Activated T-cell treated with anti-CD3 and anti-CD28 coated beads for 1 hour (primary cell): Measurements from ENCODE around the gene ZNF334.
A peak's percentile ranks its signal among the peaks of the same experiment; 100 is the strongest.

Source experiments
- DNase-seq: peaks from one replicate; pipeline ENCODE4 v3.0.0-alpha.2; 2020; ENCODE audit warnings: low read depth

The ZNF334 gene

GRCh38 chr20:46545827-46546138 lies 32.4 kb upstream of the ZNF334 start:
- no peak for DNase-seq

GRCh38 chr20:46545077-46545826 lies 31.9 kb upstream of the ZNF334 start:
- no peak for DNase-seq

GRCh38 chr20:46544576-46544975 lies 31.2 kb upstream of the ZNF334 start:
- no peak for DNase-seq

- no peak for DNase-seq
These were observed 30.6 kb upstream of the ZNF334 start for GRCh38 chr20:46543959-46544358.

GRCh38 chr20:46543033-46543432 lies 29.7 kb upstream of the ZNF334 start:
- DNase-seq = no peak

GRCh38 chr20:46541229-46541935 lies 28.0 kb upstream of the ZNF334 start:
- no peak for DNase-seq

- DNase-seq = no peak
These were observed 25.8 kb upstream of the ZNF334 start for GRCh38 chr20:46539113-46539512.

GRCh38 chr20:46530640-46531039 lies 17.3 kb upstream of the ZNF334 start:
- DNase-seq = no peak

GRCh38 chr20:46523696-46524328 lies 10.5 kb upstream of the ZNF334 start:
- DNase-seq = no peak

GRCh38 chr20:46523108-46523507 lies 9.7 kb upstream of the ZNF334 start:
- DNase-seq = no peak

GRCh38 chr20:46520976-46521579 lies 7.7 kb upstream of the ZNF334 start:
- DNase-seq = peak; percentile 7

- DNase-seq = no peak
These were observed 7.2 kb upstream of the ZNF334 start for GRCh38 chr20:46520540-46520939.

GRCh38 chr20:46519471-46520068 lies 6.2 kb upstream of the ZNF334 start:
- no peak for DNase-seq

GRCh38 chr20:46509523-46509922 lies 3.8 kb downstream of the ZNF334 start:
- no peak for DNase-seq

GRCh38 chr20:46507760-46508407 lies 5.5 kb downstream of the ZNF334 start:
- DNase-seq = no peak

- DNase-seq = no peak
These were observed 7.9 kb downstream of the ZNF334 start for GRCh38 chr20:46505506-46505905.

- DNase-seq = no peak
These were observed 11.4 kb downstream of the ZNF334 start for GRCh38 chr20:46501961-46502360.

GRCh38 chr20:46501337-46501942 lies 11.9 kb downstream of the ZNF334 start:
- no peak for DNase-seq

GRCh38 chr20:46494077-46494476 lies 19.3 kb downstream of the ZNF334 start:
- no peak for DNase-seq

GRCh38 chr20:46491354-46491753 lies 22.0 kb downstream of the ZNF334 start:
- no peak for DNase-seq

- DNase-seq = no peak
These were observed 24.9 kb downstream of the ZNF334 start for GRCh38 chr20:46488451-46488850.

- DNase-seq = no peak
These were observed 25.7 kb downstream of the ZNF334 start for GRCh38 chr20:46487628-46488027.
